AML-193 (cell line): ENCODE data around the gene MGMT.
A peak's percentile ranks its signal among the peaks of the same experiment; 100 is the strongest.
"Not testable (repeated sequence)": the region's sequence is repeated elsewhere in the genome, so short reads cannot be mapped to it uniquely, and the experiment has no call there.

Source experiments
- DNase-seq, 2 experiments: peaks; one replicate each; lab custom pipeline; 2025; lab: John Stamatoyannopoulos, UW

MGMT gene

DNA sequence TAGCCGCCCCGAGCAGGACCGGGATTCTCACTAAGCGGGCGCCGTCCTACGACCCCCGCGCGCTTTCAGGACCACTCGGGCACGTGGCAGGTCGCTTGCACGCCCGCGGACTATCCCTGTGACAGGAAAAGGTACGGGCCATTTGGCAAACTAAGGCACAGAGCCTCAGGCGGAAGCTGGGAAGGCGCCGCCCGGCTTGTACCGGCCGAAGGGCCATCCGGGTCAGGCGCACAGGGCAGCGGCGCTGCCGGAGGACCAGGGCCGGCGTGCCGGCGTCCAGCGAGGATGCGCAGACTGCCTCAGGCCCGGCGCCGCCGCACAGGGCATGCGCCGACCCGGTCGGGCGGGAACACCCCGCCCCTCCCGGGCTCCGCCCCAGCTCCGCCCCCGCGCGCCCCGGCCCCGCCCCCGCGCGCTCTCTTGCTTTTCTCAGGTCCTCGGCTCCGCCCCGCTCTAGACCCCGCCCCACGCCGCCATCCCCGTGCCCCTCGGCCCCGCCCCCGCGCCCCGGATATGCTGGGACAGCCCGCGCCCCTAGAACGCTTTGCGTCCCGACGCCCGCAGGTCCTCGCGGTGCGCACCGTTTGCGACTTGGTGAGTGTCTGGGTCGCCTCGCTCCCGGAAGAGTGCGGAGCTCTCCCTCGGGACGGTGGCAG is at the start of gene MGMT:
MGMT (plus strand) TSS at position 539 of the 656 bp plus-strand sequence.
- DNase-seq = peak; percentile 60 to 71

DNA sequence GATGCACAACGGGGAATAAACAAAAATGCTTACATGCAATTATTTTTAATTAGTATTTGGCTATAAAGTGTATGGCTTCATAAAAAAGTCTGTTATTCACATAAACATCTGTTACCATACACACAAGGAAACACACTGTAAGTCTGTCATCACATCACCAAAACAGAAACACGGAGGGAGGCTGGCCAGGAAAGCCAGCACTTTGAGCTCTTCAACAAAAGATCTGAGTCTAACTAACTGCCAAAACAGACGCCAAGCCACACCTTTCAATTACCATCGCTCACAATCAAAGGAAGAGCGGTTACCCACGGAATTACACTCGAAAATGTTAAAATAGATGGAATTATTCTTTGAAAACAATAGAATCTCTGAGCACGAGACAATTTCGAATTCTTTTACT is 49.2 kb upstream of the MGMT start:
- no peak for DNase-seq

DNA sequence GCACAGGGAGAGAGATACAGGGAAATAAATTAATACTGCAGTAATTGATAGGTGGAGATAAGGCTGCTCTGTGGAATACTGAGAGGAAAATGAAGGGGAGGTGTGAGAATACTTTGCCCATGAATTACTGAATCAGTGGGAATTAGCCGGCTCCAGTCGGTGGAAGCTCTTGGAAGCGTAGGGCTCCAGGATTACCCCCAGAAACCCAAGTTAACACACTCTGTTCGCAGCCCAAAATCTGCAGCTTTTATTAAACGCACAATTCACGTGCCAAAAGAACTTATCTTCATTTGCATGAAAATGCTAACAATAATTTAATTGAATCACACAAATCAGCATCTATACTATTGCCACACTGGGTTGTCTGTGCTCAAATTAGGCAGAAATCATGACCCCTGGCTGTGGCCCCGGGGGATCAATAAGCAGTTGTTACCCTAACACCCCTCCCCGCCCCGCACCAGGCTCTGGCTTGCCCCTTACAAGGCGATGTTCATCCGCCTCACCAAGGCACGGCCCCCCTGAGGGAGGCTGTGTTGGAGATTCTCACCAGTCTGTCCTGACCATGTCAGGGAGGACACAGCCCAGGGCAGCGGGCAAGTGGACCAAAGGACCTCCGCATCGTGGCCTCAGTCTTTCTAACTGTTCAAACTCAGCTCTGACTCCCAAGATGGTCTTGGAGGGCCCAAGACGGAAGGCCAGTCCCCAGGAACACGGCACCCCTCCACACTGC is 48.4 kb upstream of the MGMT start:
- no peak for DNase-seq

DNA sequence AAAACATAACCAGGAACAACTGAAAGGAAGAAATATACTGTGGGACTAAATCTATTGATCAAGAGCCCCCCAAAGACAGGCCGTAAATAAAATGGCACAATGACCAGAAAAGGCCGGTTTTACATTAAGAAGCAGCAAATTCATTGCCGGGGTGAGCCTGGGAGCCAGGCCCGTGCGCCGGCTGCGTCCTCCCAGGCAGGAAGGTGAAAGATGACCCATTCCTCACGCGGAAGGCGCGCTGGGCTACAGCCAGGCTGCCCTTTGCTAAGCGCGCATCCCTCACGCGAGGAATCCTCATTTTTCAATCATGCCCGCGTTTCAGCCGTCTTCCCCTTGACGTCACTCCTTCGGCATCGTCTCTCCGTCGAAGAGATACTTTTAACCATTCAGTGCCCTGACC is 47.6 kb upstream of the MGMT start:
- no peak for DNase-seq

DNA sequence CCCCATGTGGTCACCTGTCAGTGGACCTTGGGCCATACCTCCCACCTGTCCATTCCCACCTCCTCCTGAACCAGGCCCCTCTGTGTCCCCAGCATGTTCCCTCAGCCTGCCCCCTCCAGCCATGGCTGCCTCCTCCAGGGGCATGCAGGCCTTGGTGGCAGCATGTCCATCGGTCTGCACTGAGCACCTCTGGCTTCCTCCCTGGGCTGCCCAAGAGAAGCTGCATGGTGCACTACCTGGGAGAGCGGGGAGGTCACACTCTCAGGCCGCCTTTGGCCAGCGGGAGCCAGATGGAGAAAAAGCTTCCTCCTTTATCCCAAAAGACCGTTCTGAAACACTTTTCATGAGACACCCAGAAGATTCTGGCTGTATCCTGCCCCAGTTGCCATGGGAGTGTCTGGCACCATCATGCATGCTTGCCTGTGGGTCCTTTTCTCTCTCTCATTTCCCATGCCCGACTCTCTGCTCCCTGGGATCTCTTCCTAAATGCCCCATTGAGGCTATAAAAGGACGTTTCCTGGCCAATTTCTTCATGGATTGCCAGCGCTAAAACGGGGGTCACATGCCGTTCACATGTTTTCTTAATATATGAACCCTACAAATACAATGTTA is 45.5 kb upstream of the MGMT start:
- no peak for DNase-seq

DNA sequence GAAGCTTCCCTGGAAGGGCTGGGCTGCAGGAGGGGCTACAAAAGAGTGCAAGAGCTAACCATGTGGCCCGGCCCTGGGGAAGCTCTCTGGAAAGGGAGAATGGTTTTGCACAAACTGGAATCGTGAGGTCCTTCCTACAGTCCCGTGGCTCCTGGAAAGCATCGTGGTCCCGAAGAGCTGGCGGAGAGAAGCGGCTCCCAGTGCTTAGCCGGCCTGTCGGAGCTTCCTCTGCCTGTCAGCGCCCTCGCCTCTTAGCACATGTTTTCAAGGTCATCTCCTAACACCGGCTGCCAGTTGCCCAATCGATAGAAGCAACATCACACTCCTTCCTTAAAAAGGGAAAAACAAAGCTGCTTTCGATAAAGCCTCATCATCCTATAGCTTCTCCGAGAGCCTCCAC is 42.1 kb upstream of the MGMT start:
- DNase-seq = no peak

DNA sequence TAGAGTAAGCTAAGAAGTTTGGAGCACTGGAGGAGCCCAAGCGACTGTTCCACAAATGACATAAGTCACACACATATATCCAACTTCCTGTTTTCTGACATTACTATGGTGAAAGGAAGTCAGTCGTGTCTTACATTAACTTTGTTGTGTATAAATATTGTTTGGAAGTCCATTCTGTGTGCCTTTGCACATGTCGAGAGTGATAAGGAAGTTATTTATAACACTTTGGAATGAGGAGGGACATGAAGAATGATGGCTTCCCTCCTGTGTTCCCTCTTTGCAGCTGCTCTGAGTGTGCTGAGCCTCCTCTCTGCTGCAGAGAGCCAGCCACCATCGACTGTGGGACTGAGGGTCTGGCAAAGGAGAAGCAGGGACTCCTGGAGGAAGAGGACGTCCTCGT is 40.4 kb upstream of the MGMT start:
- no peak for DNase-seq

DNA sequence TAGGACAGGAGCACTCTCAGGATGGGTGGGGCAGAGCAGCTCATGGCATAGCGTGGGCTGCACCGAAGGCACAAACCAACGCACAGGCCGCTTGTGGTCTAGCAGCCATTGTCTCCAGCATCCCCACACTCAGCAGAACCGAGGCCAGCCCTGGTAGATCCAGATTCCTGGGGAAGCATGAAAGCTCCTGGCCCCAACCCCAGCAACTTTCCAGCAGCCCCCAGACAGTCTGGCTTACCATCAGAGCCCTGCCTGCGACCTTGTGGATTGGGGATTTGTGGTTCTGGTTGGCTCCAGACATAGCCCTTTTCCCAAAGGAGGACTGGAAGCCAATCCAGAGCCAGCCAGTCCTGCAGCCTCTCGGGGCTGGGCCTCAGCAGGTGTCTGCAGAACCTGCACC is 33.8 kb upstream of the MGMT start:
- DNase-seq = no peak

DNA sequence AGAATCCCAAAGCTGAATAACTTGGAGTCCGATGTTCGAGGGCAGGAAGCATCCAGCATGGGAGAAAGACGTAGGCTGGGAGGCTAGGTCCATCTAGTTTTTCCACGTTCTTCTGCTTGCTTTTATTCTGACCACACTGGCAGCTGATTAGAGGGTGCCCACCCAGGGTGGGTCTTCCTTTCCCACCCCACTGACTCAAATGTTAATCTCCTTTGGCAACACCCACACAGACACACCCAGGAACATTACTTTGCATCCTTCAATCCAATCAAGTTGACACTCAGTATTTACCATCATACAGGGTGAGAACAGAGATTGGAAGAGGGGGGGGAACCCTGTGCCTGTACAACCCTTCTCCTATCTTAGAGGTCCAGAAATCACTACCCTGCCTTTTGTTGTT is 31.3 kb upstream of the MGMT start:
- not testable (repeated sequence) for DNase-seq

DNA sequence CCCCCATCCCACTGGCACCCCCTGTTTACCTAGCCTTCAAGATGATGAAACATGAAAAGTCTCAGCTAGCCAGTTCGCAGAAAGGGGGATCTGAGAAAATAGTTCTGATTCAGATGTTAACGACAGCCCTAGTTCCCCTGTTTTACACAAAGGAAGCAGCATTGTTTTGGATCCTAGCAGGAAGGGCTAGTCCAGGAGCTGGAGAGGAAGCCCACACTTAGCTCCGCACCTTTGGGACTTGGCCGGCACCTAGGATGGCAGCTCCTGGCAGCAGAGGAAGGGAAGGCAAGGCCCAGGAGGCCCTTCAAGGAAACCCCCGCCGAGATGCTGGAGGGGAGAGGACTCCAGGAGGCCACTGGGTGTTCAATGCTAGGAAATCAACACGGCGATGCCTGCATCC is 29.0 kb upstream of the MGMT start:
- DNase-seq = no peak

DNA sequence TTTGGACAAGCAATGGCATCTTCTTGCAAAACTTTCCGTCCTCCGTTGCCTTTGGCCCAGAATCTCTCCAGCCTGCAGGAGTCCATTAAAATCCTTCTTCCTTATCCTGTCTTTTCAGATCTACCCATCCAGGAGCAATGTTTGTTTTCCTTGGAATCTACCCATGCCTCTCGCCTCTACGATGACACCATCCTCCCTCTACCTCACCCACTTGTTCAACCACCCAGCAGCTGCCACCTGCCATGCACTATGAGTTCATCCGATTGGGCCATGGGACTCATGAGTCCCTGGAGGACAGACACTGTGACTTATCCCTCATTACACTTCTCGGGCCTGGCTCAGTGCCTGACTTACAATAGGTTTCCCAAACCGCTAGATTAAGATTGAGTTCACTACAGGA is 26.8 kb upstream of the MGMT start:
- no peak for DNase-seq

DNA sequence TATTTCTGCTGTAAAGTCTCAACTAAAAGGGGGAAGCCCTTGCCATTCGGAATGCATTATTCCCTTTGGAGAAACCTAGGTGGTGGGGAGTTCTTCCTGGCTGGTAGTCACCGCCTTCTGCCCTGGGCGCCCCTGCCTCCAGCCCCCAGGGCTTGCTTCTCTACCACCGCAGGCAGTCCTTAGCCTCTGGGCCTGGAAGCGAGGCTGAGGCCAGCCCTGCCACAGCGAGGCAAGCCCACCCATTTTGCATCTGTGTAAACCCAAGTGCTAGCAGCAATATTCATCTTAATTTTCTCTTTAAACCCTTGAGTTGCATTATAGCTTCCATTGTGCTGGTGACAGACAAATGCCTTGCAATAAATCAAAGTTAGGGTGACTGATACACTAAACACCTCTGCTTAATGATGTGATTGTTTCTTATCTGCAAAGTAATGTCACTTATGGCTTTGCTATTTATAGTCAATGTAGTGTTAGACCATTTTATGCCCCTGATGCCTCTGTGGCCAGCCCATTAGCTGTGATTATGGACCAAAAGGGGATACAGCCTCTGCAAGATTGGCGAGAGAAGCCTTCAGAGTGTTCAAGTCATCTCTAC is 26.2 kb upstream of the MGMT start:
- DNase-seq = no peak

DNA sequence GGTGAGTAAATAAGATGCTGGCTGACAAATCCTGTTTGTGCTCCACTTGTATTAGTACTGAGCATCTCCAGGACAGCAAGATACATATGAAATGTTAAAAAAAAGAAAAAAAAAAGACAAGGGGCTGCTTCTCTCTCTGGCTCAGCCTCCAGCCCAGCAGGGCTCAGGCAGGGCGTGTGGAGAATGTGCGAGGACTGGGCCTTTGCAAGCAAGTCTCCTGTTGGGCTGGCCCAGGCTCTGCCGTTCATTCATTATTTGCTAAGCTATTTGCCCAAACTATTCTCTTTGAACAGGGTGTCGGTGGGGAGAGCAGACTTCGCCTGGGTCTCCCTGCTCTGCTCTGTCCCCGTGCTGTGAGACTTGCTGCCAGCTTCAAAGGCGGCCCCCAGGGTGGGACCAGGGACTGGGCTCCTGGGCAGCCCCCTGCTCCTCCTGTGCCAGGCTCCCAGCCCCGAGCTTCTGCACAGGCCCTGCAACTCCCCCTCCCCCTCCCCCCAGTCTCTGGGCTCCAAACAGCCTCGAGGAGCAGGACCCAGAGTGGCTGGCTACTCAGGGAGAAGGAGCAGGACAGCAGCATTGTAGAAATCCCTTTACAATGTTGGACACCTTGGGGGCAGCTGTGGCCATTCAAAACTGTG is 25.6 kb upstream of the MGMT start:
- DNase-seq = no peak

DNA sequence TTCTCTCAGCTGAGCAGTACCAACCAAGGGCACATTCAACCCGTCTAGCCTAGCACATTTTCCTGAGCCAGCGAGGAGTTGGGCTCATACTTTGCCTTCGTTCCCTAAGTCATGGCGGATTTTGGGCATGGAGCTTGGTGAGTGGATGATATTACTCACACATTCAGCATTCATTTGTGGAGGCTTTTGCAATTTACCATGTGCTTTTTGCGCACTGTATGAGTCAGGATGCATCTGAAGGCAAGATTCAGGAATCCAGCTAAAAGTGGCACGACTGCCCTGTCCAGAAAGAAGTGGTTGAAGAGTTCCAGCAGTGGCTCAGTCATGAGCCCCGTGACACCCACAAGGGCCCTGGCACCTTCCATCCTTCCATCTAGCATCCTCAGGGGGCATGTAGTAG is 24.2 kb upstream of the MGMT start:
- no peak for DNase-seq

DNA sequence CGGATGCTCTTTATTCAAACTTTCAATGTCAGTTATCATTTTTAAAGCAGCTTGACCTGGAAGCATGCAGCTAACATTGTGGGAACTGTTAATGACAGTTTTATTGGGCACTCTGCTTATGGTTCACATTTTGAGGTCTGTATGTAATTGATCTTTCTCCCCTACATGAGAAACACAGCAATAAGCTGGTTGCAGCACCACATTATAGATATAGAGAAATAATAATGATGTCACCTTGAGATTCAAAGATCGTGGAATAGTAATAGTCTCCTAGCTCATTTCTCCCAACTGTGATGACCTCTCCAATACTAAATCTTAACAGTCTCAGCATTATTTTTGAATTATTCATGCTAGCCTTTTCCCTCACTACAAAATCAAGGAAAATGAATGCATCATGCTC is 22.7 kb upstream of the MGMT start:
- no peak for DNase-seq

DNA sequence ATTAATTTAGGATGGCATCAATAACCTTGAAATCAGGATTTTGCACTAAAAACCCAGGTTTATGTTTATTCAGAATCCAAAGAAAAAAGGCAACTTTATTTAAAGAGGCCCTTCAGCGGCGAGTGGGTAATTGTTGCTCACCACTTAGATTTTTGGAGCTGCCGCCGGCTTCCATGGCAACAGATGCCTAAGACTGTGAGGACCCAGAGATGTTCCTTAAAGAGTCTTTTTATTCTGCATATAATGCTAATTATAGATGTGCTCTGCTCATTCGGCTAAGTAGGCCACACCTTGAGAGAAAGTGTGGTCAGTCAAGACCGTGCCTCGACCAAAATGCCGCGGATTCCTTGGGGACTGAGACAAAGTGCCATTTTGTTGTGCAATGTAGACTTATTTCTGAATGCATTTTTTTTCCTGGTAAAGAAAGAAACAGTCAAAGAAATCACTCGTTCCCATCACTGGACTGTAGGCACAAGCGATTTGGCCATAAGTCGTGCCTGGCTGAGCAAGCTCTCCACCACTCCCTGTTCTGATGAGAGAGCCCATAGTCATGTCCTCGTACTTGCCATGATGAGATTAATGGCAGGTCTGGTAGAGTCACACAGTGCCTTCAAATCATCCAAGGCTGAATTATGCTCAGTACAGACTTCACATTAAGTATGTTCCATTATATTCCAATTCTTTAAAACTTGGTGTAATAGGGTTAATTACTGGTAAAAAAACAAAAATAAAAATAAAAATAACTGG is 21.4 kb upstream of the MGMT start:
- DNase-seq = no peak

DNA sequence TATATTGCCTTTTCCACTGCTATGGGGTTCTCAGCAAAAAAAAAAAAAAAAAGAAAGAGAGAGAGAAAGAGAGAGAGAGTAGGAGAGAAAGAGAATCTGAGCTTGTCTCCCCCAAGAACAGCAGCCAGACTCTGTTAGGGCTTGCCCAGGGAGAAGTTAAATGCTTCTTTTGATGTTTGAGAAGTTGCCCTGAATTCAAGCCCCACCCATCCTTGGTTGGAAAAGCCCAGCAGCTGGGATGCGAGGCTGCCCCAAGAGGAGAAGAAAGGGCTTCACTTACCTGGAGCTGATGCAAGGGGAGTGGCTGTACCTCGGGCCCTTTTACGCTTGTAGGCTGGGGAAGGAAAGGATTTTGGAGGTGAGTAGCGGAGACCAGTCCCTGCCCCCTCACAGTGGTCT is 20.9 kb upstream of the MGMT start:
- DNase-seq = no peak

DNA sequence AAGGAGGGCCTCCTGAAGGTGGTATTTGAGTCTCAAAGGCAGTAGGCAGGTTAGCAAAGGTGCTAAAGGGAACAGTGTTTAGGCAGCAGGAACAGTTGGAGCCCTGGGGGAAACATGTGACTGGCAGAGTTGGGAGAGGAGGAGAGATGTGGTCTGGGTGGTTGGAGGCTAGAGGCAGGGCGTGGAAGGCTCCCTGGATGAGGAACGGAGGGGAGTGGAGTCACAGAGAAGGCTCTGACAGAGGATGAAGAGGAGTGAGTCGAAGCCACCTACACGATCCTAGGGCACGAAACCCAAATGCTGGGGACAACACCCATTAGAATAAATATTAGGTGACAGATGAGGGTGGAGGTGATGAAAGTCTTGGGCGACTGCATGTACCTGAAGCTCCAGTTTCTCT is 19.6 kb upstream of the MGMT start:
- DNase-seq = no peak

DNA sequence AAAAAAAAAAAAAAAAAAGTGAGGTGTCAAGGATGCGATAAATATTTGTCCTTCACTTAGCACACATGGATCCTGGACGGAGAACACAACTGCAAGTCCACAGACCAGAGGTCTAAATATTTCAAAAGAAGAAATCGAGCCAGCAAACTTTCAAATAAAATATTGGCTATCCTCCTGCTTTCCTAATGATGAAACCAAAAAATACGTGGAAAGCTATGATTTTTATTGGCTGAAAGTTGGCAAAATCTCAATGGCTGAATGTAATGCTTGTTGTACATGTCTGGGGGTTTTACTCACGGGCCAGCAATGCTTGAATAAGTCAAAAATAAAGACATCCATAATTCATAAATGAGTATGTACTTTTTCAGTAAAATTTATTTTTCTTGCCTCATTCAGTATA is 19.0 kb upstream of the MGMT start:
- DNase-seq = no peak

DNA sequence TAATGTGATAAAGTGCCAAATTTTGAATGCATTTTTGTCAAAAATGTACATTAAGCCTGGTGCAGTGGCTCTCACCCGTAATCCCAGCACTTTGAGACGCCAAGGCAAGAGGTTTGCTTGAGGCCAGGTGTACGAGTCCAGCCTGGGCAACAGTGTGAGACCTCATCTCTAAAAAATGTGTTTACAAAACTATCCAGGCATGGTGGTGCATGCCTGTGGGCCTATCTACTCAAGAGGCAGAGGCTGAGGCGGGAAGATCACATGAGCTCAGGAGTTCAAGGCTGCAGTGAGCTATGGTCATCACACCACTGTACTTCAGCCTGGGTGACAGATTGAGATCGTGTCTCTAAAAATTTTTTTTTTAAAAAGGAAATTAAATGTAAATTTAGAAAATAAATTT is 18.5 kb upstream of the MGMT start:
- DNase-seq = no peak

DNA sequence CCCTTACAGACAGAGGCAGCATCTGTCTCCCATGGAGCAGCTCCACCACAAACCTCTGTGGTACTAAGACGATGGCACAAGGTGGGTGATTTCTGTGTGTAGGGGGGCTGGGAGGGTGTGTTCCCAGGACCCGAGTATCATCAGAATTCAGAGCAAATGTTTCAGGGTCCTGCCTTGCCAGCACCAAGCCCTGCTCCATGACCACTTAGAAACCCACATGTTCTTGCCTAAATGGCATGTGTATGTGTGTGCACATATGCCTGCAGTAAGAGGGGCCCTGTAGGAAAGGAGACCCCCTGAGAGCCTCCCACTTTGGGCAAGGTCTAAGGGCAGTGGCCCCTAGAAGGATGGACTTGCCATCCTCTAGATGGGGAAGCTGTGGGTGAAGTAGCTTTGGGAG is 17.1 kb upstream of the MGMT start:
- DNase-seq = no peak

DNA sequence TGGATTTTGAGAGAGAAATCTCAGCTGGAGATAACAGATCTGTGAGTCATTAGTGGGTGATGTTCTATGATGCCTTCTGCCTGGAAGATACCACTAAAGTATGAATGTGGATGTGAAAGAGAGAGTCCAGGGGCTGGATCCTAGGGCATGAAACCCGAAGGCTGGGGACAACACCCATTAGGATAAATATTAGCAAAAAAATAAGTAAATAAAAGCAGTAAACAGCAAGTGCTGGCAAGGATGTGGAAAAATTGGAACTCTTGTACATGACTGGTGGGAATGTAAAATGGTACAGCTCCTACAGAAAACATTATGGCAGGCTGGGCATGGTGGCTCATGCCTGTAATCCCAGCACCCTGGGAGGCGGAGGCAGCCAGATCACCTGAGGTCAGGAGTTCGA is 16.6 kb upstream of the MGMT start:
- no peak for DNase-seq
